Measurements from ENCODE around the gene FKBP2. TPM values are rescaled to one million over a fixed set of nuclear protein-coding genes. Genes with fewer than 3 reads are reported as not detected.
"Not testable (repeated sequence)": the region's sequence is repeated elsewhere in the genome, so short reads cannot be mapped to it uniquely, and the experiment has no call there.

The FKBP2 gene
- total RNA-seq, 1 donor from 2014 or later: 110 TPM

DNA sequence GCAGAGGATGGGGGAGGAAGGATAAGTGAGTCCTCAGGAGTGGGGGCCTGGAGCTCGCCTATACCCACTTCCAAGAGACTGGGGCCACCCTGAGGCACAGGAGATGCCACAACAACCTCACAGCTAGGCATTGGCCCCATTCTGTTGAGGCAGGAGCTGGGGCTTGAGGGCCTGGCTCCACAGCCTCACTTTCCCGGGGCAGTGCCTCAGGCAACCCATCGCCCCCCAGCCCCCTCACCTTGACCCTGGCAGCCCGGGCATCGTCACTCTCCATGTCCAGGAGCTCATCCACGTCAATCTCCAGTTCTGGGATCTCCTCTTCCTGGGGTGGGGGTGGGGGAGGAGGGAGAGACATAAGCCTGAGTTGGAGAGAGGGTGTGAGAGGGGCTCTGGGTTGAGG is 4.1 kb downstream of the FKBP2 start:
- Histone ChIP-seq H3K4me3 (ENCODE audit: low read depth, low read length) (peak overlapping the region; percentile 71), H3K36me3 (ENCODE audit: control insufficient read depth, insufficient read depth, low read length) (peaks cover 3% of the 10 kb centered on the region), H3K27me3 (ENCODE audit: control insufficient read depth, insufficient read depth, low read length) (no peaks in the 10 kb centered on the region)
- no peak for DNase-seq (ENCODE audit: low read depth)
- TF ChIP-seq CTCF (IDR thresholded peaks at IDR 0.05; ENCODE audit: insufficient read depth, low read length, poor library complexity, severe bottlenecking): no peak

DNA sequence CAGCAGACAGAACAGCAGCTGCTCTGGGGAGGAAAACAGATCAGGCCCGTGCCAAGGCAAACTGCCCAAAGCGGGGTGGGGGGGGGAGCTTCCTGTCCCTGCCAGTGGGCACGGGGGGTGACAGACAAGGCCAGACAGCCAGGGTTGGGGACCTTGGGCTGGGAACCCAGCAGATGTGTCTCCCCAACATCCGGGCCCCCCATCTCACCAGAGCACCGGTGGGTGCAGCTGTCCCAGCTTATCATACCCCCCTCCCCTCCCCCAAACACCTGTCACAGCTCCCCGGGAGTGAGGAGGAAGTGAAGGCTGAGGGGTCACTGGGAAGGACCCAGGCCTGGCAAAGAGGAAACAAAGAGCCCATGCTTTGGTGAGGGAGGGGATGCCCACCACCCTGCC is 4.5 kb downstream of the FKBP2 start:
- H3K27me3 ChIP-seq (ENCODE audit: control insufficient read depth, insufficient read depth, low read length): no peaks in the 10 kb centered on the region

GRCh38 chr11:64245797-64246620 is 5.1 kb downstream of the FKBP2 start:
- peaks cover 3% of the 10 kb centered on the region for H3K36me3 ChIP-seq (ENCODE audit: control insufficient read depth, insufficient read depth, low read length)
- TF ChIP-seq CTCF (IDR thresholded peaks at IDR 0.05; ENCODE audit: insufficient read depth, low read length, poor library complexity, severe bottlenecking): no peak
- DNase-seq (ENCODE audit: low read depth): peak; percentile 85
- no peaks in the 10 kb centered on the region for H3K27me3 ChIP-seq (ENCODE audit: control insufficient read depth, insufficient read depth, low read length)
- peak overlapping the region; percentile 71 for H3K4me3 ChIP-seq (ENCODE audit: low read depth, low read length)

More for the DNA sequence above, 4.5 kb downstream of the FKBP2 start:
- TF ChIP-seq CTCF (IDR thresholded peaks at IDR 0.05; ENCODE audit: insufficient read depth, low read length, poor library complexity, severe bottlenecking): no peak
- no peak for DNase-seq (ENCODE audit: low read depth)
- Histone ChIP-seq H3K4me3 (ENCODE audit: low read depth, low read length) (peak overlapping the region; percentile 71), H3K36me3 (ENCODE audit: control insufficient read depth, insufficient read depth, low read length) (peaks cover 3% of the 10 kb centered on the region)

DNA sequence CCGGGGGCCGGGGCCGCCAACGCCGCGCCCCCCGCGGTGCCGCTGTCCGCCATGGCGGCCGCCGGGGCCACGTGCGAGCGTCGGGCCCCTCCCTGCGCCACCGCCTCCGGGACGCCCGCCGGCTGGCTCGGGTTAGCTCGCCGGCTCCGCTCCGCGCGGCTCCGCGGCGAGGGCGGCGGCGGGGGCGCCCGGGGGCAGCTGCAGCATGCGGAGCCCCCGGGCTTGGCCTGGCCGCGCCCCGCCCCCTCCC is 5.7 kb downstream of the FKBP2 start:
- H3K36me3 ChIP-seq (ENCODE audit: control insufficient read depth, insufficient read depth, low read length); H3K27me3 ChIP-seq (ENCODE audit: control insufficient read depth, insufficient read depth, low read length); DNase-seq (ENCODE audit: low read depth): not testable (repeated sequence)
- H3K4me3 ChIP-seq (ENCODE audit: low read depth, low read length): peak overlapping the region; percentile 71

DNA sequence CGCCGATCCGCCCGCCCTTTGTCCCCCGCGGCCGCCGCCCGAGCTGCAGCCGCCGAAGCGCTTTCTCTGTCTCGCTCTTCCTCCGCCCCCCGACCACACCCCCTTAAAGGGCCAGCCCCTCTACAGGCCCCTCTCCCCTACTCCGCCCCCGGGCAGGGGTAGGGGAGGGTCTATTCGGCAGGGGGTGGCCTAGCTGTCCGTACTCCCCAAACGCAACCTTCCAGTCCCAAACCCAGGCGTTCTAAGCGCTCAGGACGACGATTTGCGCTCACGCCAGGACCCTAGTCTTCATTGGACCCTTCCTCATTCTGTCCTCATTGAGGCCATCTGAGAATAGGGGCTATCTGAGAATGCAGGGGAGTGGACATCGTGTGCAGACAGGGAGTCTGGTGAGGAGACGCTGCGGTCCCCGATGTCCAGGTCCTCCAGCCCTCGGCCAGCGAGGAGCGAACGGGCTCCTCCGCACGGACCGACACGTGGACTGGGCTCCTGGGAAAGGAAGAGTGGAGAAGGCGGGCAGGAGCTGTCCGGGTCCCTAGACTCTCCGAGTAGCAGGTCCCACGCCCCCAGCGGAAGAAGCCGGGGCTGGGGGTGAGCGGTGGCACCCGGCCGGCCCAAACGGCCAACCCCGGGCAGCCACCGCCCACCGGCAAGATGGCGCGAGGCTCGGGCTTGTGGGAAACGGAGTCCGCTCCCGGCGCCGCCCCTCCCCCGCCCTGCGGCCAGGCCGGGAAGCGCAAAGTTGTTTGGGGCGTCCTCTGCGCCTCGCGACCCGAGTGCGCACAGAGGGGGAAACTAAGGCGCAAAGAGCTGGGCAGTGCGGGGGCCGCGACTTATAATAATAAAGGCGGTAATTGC is 6.2 kb downstream of the FKBP2 start, which contains the start of gene PPP1R14B:
Gene PPP1R14B (minus strand): TSS at position 73 of the 858 bp plus-strand sequence. CDS start 270 bp downstream, outside the sequence.
- Histone ChIP-seq H3K27me3 (ENCODE audit: control insufficient read depth, insufficient read depth, low read length) (no peaks in the 10 kb centered on the region), H3K4me3 (ENCODE audit: low read depth, low read length) (peak within 1 kb of the TSS; percentile 71), H3K36me3 (ENCODE audit: control insufficient read depth, insufficient read depth, low read length) (peaks cover 3% of the 10 kb centered on the region)
- no peak for DNase-seq (ENCODE audit: low read depth)
- TF ChIP-seq CTCF (IDR thresholded peaks at IDR 0.05; ENCODE audit: insufficient read depth, low read length, poor library complexity, severe bottlenecking): no peak

DNA sequence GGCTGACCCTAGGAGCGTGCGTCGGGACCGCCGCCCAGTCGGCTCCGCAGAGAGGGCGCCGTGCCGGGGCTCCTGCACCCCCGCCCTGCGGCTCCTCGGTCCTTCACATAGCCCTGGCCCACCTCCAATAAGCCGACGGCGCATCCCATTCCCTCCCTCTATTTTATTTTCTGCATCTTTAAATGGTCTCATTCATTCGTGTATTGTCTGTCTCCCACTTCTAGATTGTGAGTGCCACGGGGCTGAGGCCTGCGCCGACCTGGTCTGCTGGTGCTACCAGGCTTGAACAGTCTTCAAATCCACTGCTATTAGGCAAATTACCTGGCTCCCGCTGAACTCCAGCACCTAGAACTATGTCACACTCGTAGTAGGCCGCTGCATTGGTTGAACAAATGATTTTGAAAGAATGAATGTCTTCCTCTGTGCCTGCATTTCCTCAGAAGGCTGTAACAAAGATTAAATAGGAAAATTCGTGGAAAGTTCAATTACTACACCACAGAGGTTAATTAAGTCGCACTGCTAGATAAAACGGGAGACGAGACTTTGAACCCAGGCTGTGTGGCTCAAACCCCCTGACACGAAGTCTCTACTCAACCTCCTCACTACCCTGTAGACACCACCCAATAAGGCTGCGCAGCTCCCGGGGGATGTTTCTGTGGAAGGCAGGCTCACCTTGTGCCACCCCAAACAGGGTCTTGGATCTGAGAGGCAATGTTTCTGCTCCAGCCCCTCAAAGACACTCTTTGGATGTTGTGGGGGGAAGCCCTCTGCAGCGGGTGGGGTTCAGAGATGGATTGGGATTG is 7.0 kb downstream of the FKBP2 start:
- no peak for DNase-seq (ENCODE audit: low read depth)
- TF ChIP-seq CTCF (IDR thresholded peaks at IDR 0.05; ENCODE audit: insufficient read depth, low read length, poor library complexity, severe bottlenecking): no peak
- peak overlapping the region; percentile 51 for H3K4me3 ChIP-seq (ENCODE audit: low read depth, low read length)
- peaks cover 3% of the 10 kb centered on the region for H3K36me3 ChIP-seq (ENCODE audit: control insufficient read depth, insufficient read depth, low read length)
- no peaks in the 10 kb centered on the region for H3K27me3 ChIP-seq (ENCODE audit: control insufficient read depth, insufficient read depth, low read length)
